AG20443 (cell line): ENCODE measurements around the gene FASTK.
"Not testable (repeated sequence)": the region's sequence is repeated elsewhere in the genome, so short reads cannot be mapped to it uniquely, and the experiment has no call there.

Experiments used
- DNase-seq: peaks from one replicate; pipeline ENCODE4 v3.0.0; 2012; ENCODE audit warnings: low spot score, mixed read lengths

The FASTK gene

DNA sequence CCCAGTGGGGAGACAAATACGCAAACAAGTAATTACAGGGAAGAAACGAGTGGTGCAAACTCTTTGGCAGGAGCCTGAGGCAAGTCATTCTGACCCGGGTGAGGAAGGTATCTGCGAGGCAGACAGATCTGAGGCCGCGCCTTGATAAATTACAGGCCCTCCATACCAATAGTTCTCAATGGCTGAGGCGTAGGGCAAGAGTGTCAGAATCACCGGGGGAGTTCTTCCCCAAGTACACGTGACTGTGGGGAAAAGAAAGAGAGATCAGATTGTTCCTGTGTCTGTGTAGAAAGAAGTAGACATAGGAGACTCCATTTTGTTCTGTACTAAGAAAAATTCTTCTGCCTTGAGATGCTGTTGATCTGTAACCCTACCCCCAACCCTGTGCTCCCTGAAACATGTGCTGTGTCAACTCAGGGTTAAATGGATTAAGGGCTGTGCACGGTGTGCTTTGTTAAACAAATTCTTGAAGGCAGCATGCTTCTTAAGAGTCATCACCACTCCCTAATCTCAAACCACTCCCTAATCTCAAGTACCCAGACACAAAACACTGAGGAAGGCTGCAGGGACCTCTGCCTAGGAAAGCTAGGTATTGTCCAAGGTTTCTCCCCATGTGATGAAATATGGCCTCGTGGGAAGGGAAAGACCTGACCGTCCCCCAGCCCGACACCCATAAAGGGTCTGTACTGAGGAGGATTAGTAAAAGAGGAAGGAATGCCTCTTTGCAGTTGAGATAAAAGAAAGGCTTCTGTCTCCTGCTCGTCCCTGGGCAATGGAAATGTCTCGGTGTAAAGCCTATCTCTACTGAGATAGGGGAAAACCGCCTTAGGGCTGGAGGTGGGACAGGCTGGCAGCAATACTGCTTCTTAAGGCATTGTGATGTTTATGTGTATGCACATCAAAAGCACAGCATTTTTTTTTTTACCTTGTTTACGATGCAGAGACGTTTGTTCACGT lies 53.6 kb downstream of the FASTK start:
- not testable (repeated sequence) for DNase-seq
